ENCODE results near the gene JMJD4. TPM values are rescaled to one million over a fixed set of nuclear protein-coding genes. Genes with fewer than 3 reads are reported as not detected.
"Not testable (repeated sequence)": the region's sequence is repeated elsewhere in the genome, so short reads cannot be mapped to it uniquely, and the experiment has no call there.

Gene JMJD4
- total and polyA plus RNA-seq, 2 of the 8 experiments (the other 6 are each of a cell fraction or from before 2014, with no cell fraction given): 13.2 to 23.3 TPM

DNA sequence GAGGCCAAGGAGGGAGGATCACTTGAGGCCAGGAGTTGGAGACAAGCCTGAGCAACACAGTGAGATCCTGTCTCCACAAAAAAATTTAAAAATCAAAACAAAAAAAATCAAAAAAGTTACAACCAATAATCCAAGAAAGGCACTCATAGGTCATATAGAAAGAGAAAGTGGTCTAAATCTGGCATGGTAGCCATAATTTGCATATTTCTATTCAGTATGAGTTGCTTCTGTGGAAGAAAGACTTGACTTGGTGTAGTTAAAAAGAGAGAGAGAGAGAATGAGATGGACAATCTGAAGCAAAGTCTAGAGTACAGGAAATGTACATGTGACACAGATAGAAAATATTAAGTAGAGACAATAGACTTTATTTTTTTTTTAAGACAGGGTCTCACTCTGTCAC is 22.5 kb downstream of the JMJD4 start (continued):
- TF ChIP-seq RNF2 (IDR thresholded peaks at IDR 0.05; ENCODE audit: borderline replicate concordance, low read depth, low read length, missing control alignments, poor library complexity, severe bottlenecking) (no peak), TCF12 (IDR thresholded peaks at IDR 0.05; ENCODE audit: low read depth, low read length) (no peak)

- H3K27ac ChIP-seq (ENCODE audit: low read depth, low read length); H3K36me3 ChIP-seq (ENCODE audit: control insufficient read depth in 2 of 4, insufficient read depth in 4 of 4, low read length in 3 of 4); H4K5ac ChIP-seq (ENCODE audit: insufficient read length, low read depth, low read length); H2AFZ ChIP-seq (ENCODE audit: low read length); H4K91ac ChIP-seq (replicated peaks; ENCODE audit: insufficient read length, low read length); H4K8ac ChIP-seq (ENCODE audit: extremely low read depth, insufficient read depth, low read length); H3K4ac ChIP-seq (replicated peaks; ENCODE audit: insufficient read length, low read depth, low read length); H2BK5ac ChIP-seq (ENCODE audit: low read depth, low read length); H3K4me3 ChIP-seq (ENCODE audit: extremely low read depth in 1 of 4, insufficient read depth in 2 of 4, low read depth in 3 of 4, low read length in 4 of 4); H3K4me1 ChIP-seq (replicated peaks in 1 of 4; ENCODE audit: control insufficient read depth in 3 of 4, insufficient read depth in 4 of 4, low read length in 3 of 4); H2BK12ac ChIP-seq (ENCODE audit: low read depth, low read length); POLR2A ChIA-PET (ENCODE audit: partially characterized antibody); H3K23ac ChIP-seq (ENCODE audit: insufficient read length); DNase-seq (ENCODE audit: low read depth in 1 of 2, low spot score in 2 of 2); H3K79me2 ChIP-seq (ENCODE audit: control insufficient read depth in 1 of 2, insufficient read depth in 2 of 2, low read length in 2 of 2); H3K23me2 ChIP-seq (ENCODE audit: low read depth, low read length); H3K27me3 ChIP-seq (replicated peaks in 1 of 4; ENCODE audit: control insufficient read depth in 3 of 4, extremely low read depth in 1 of 4, insufficient read depth in 3 of 4, low read length in 3 of 4); H3K9ac ChIP-seq (replicated peaks in 1 of 4; ENCODE audit: extremely low read depth in 1 of 4, low read depth in 3 of 4, low read length in 3 of 4); H3K4me2 ChIP-seq (ENCODE audit: insufficient read depth in 1 of 2, low read depth in 2 of 2, low read length in 2 of 2); CTCF ChIA-PET (ENCODE audit: partially characterized antibody); H3K18ac ChIP-seq (ENCODE audit: extremely low read depth, low read length); H3K56ac ChIP-seq (replicated peaks; ENCODE audit: insufficient read length, low read depth, low read length); H2BK15ac ChIP-seq (ENCODE audit: low read length); H2BK120ac ChIP-seq (replicated peaks; ENCODE audit: low read depth, low read length); H3K14ac ChIP-seq (ENCODE audit: insufficient read length); H2BK20ac ChIP-seq (ENCODE audit: low read length); H2AK5ac ChIP-seq (ENCODE audit: low read depth, low read length); H4K20me1 ChIP-seq (replicated peaks in 1 of 2; ENCODE audit: control insufficient read depth in 1 of 2, insufficient read depth in 2 of 2, low read length in 2 of 2); H3K79me1 ChIP-seq (ENCODE audit: low read depth, low read length); FAIRE-seq: not testable (repeated sequence)
- 100% methylated on average over 2 of the region's 24 CpGs; no CpG with 5 or more reads in 1 of the 2 experiments for WGBS, 2 experiments (ENCODE audit: extremely low coverage in 1 of 2, insufficient coverage in 1 of 2, insufficient read length in 1 of 2, insufficient replicate concordance in 2 of 2, low coverage in 1 of 2, low lambda C conversion rate in 2 of 2, missing lambda C conversion rate in 1 of 2)
- peaks cover 36 to 39% of the 10 kb centered on the region in 2 experiments for H3K9me3 ChIP-seq (ENCODE audit: insufficient read depth in 2 of 2, low read depth in 1 of 2, low read length in 1 of 2)
Measured at GRCh38 chr1:227710474-227710873, 24.6 kb downstream of the JMJD4 start.

Data from H1 (cell line).